Renal cortical epithelial cell (primary cell): ENCODE measurements around the gene MYEF2. TPM values are rescaled to one million over a fixed set of nuclear protein-coding genes. Genes with fewer than 3 reads are reported as not detected.
A peak's percentile ranks its signal among the peaks of the same experiment; 100 is the strongest.

ENCODE experiments used
- DNase-seq: peaks from one replicate; pipeline ENCODE4 v3.0.0-alpha.2; 2011; ENCODE audit warnings: low read depth
- total RNA-seq: library from RNA; depleted of rRNA; stranded (reverse); fragments of >200 nt; gene quantifications from 2 replicates; pipeline ENCODE4 v1.2.3, GENCODE V29; 2014

Gene MYEF2
- total RNA-seq, 1 donor from 2014 or later, result 44.5 TPM

GRCh38 chr15:48089702-48090101, 88.4 kb downstream of the MYEF2 start:
- DNase-seq, result no peak

GRCh38 chr15:48087844-48088243, 90.3 kb downstream of the MYEF2 start:
- no peak for DNase-seq

GRCh38 chr15:48086576-48086975, 91.5 kb downstream of the MYEF2 start:
- DNase-seq, result peak; percentile 91

- no peak for DNase-seq
Measured at GRCh38 chr15:48086133-48086532, 92.0 kb downstream of the MYEF2 start.

GRCh38 chr15:48085591-48085930, 92.5 kb downstream of the MYEF2 start:
- DNase-seq, result no peak

GRCh38 chr15:48084759-48085590, 93.1 kb downstream of the MYEF2 start:
- DNase-seq, result peak; percentile 61

Other genes with a start within 250 kb of the MYEF2 start
- not detected in 2 replicates for gene SLC24A5, start 57.3 kb downstream of the MYEF2 start, total RNA-seq
- gene CTXN2, start 13.4 kb upstream of the MYEF2 start, total RNA-seq, result 0.05 TPM in 1 of 2 replicates, not detected in the other
- 0.17 and 14.1 TPM in 2 replicates for gene SLC12A1, start 28.0 kb upstream of the MYEF2 start, total RNA-seq
- 48.2 and 61.3 TPM in 2 replicates for gene DUT, start 153.1 kb upstream of the MYEF2 start, total RNA-seq